ENCODE measurements around the gene PPFIA3. TPM values are rescaled to one million over a fixed set of nuclear protein-coding genes. Genes with fewer than 3 reads are reported as not detected.

Gene PPFIA3
- total RNA-seq, 2 experiments from 2014 or later = 3.9 to 5.1 TPM

DNA sequence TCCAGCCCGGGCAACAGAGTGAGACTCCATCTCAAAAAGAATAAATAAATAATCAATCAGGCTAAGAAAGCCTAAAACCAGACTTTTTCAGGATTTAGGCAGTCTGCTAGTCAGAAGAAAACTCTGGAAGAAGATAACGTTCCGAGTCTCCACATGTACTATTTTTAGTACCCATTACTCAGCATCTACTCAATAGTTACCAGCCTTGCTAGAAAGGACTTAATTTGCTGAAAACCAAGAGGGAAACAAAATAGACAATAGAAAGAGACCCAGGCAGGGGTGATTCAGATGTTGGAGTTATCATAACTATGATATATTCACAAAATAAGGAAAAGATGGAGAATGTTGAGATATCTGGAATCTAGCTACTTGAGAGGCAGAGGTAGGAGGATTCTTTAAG is 8.8 kb upstream of the PPFIA3 start:
- ATAC-seq (no peak), DNase-seq (no peak)
- H3K4me1 Mint-ChIP-seq (ENCODE audit: low read depth) = peaks cover 18% of the 10 kb centered on the region
- H3K36me3 Mint-ChIP-seq (ENCODE audit: low read depth) = peaks cover 26% of the 10 kb centered on the region
- no peaks in the 10 kb centered on the region for H3K9me3 Mint-ChIP-seq
- ChIA-PET CTCF (interaction anchor here (4.8 kb wide), 1 partner anchor 12 kb away, joined by 30 read pairs; no protein-coding TSS in a partner anchor), POLR2A (interaction anchor here (2.0 kb wide), 1 partner anchor 16 kb away, joined by 6 read pairs; no protein-coding TSS in a partner anchor)
- H3K4me3 Mint-ChIP-seq = no peak overlapping the region
- H3K27me3 Mint-ChIP-seq = no peaks in the 10 kb centered on the region
- TF ChIP-seq, protein P1, sequence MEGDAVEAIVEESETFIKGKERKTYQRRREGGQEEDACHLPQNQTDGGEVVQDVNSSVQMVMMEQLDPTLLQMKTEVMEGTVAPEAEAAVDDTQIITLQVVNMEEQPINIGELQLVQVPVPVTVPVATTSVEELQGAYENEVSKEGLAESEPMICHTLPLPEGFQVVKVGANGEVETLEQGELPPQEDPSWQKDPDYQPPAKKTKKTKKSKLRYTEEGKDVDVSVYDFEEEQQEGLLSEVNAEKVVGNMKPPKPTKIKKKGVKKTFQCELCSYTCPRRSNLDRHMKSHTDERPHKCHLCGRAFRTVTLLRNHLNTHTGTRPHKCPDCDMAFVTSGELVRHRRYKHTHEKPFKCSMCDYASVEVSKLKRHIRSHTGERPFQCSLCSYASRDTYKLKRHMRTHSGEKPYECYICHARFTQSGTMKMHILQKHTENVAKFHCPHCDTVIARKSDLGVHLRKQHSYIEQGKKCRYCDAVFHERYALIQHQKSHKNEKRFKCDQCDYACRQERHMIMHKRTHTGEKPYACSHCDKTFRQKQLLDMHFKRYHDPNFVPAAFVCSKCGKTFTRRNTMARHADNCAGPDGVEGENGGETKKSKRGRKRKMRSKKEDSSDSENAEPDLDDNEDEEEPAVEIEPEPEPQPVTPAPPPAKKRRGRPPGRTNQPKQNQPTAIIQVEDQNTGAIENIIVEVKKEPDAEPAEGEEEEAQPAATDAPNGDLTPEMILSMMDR (IDR thresholded peaks at IDR 0.05) = no peak
- H3K27ac Mint-ChIP-seq = no peak overlapping the region
- intact Hi-C loops (cut with micrococcal nuclease) = no loop called here

- Mint-ChIP-seq H3K27ac (no peak overlapping the region), H3K4me3 (no peak overlapping the region), H3K36me3 (ENCODE audit: low read depth) (peaks cover 23% of the 10 kb centered on the region), H3K27me3 (no peaks in the 10 kb centered on the region), H3K9me3 (no peaks in the 10 kb centered on the region), H3K4me1 (ENCODE audit: low read depth) (peaks cover 16% of the 10 kb centered on the region)
- TF ChIP-seq, protein P1 (IDR thresholded peaks at IDR 0.05) = no peak
- no peak for ATAC-seq
- intact Hi-C loops (cut with micrococcal nuclease) = no loop called here
- ChIA-PET CTCF (interaction anchor here (1.2 to 4.8 kb wide), 2 partner anchors 13 to 15 kb away, joined by 6 to 30 read pairs; no protein-coding TSS in a partner anchor), POLR2A (interaction anchor here (0.7 kb wide), 2 partner anchors 9 to 16 kb away, joined by 3 to 4 read pairs; no protein-coding TSS in a partner anchor)
- DNase-seq = no peak
These were observed 7.9 kb upstream of the PPFIA3 start for GRCh38 chr19:49111218-49111998.

DNA sequence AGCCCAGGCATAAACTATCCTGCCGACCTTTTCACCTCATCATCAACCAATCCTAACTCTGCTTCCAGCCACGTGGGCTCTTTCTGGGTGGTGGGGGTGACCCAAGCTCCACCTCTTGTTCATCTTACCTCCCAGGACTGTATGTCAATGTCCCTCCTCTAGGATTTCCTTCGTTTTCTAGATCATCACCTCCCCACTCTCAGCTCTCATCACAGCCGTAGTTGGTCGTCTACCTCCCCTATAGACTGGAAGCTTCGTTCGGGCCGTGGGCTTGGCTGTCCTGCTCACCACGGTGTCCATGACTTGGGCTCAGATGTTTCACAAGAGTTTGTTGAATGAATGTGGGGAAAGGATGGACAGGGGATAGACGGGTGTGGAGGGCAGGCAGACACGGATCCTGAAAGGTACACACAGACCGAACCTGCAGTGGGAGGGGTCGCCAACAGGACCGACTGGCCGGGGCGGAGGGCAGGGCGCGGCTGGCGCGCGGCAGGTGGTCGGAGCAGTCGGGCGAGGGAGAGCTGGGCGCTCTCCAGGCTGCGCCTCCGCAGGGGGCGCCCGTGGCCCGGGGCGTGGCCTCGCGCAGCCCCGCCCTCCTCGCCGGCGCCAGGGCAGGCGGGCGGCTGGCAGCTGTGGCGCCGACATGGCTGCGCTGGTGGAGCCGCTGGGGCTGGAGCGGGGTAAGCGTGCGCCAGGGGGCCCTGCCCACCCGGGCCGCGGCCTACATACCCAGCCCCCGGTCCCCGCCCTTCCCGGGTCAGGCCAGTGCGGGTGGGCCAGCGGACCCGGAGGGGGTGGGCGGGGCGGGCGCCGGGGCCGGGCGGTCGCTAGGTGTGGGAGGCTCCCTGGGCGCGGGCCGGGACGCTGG is 5.3 kb upstream of the PPFIA3 start, which contains the start of gene LIN7B:
LIN7B (plus strand) TSS at position 609 of the 868 bp plus-strand sequence; CDS start at position 644, 35 bp downstream.
- ChIA-PET POLR2A (interaction anchor here (0.9 to 3.4 kb wide), 9 partner anchors 9 to 120 kb away, joined by 3 to 14 read pairs (median 5); partner anchors contain the start of genes GYS1 and RUVBL2), CTCF (interaction anchor here (0.7 to 5.3 kb wide), 25 partner anchors 8 to 120 kb away, joined by 3 to 41 read pairs (median 7); partner anchors contain the start of genes GYS1 and RUVBL2)
- peaks cover 28% of the 10 kb centered on the region for H3K4me1 Mint-ChIP-seq (ENCODE audit: low read depth)
- no peaks in the 10 kb centered on the region for H3K9me3 Mint-ChIP-seq
- peak; percentile 69 for DNase-seq
- intact Hi-C loops (cut with micrococcal nuclease) = no loop called here
- peak within 1 kb of the TSS; percentile 78 for H3K4me3 Mint-ChIP-seq
- peak within 1 kb of the TSS; percentile 21 for H3K27ac Mint-ChIP-seq
- TF ChIP-seq, protein P1 (IDR thresholded peaks at IDR 0.05) = peak; percentile 72
- H3K36me3 Mint-ChIP-seq (ENCODE audit: low read depth) = peaks cover 10% of the 10 kb centered on the region
- ATAC-seq = peak; percentile 71
- no peaks in the 10 kb centered on the region for H3K27me3 Mint-ChIP-seq

GRCh38 chr19:49114630-49115363 is 4.5 kb upstream of the PPFIA3 start:
- CTCF ChIA-PET = interaction anchor here (0.7 to 5.3 kb wide), 24 partner anchors 9 to 121 kb away, joined by 3 to 41 read pairs (median 7); partner anchors contain the start of genes GYS1 and RUVBL2
- Mint-ChIP-seq H3K27ac (no peak overlapping the region), H3K27me3 (no peaks in the 10 kb centered on the region), H3K9me3 (no peaks in the 10 kb centered on the region), H3K36me3 (ENCODE audit: low read depth) (peaks cover 6% of the 10 kb centered on the region), H3K4me3 (peak overlapping the region; percentile 68), H3K4me1 (ENCODE audit: low read depth) (peaks cover 28% of the 10 kb centered on the region)
- DNase-seq = peak; percentile 72
- intact Hi-C loops (cut with micrococcal nuclease) = no loop called here
- TF ChIP-seq, protein P1 (IDR thresholded peaks at IDR 0.05) = no peak
- POLR2A ChIA-PET = interaction anchor here (1.5 to 3.4 kb wide), 6 partner anchors 9 to 121 kb away, joined by 3 to 14 read pairs (median 8); partner anchors contain the start of genes GYS1 and RUVBL2
- ATAC-seq = no peak
